HG02852 (cell line): ENCODE results near the gene FIGNL2.
"Not testable (repeated sequence)": the region's sequence is repeated elsewhere in the genome, so short reads cannot be mapped to it uniquely, and the experiment has no call there.

Source experiments
- ATAC-seq: cut with Tn5 transposase; IDR thresholded peaks from one replicate; pipeline ENCODE4 v1.9.1; 2021; ENCODE audit warnings: mild to moderate bottlenecking, moderate library complexity; ENCODE audit not compliant: unreplicated experiment

FIGNL2 gene

DNA sequence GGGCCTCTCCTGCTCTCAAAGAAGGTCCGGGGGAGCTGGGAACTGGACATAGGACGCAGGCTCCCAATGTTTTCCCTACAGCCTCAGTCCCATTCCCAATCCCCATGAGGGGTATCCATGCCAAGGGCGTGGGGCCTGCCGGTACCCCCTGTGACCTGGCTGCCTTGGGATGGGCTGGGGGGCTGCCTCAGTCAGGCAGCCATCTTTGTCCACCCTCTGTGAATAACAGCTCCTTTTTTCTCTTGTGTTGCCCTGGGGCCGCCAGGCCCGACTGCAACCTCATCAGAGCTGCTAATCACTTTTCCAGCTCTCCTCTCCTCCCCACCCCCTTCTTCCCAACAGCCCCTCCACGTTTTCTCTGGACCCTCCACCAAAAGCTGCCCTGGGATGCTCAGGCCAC, 11.2 kb downstream of the FIGNL2 start:
- no peak for ATAC-seq

- ATAC-seq, result no peak
Observed at GRCh38 chr12:51836827-51837173, 11.7 kb downstream of the FIGNL2 start.

GRCh38 chr12:51836041-51836826, 12.3 kb downstream of the FIGNL2 start:
- ATAC-seq, result no peak

GRCh38 chr12:51834411-51834810, 14.1 kb downstream of the FIGNL2 start:
- no peak for ATAC-seq

- no peak for ATAC-seq
Observed at GRCh38 chr12:51833448-51834227, 14.9 kb downstream of the FIGNL2 start.

GRCh38 chr12:51832354-51833107, 16.0 kb downstream of the FIGNL2 start:
- ATAC-seq, result no peak

- not testable (repeated sequence) for ATAC-seq
Observed at GRCh38 chr12:51831817-51832216, 16.7 kb downstream of the FIGNL2 start.

DNA sequence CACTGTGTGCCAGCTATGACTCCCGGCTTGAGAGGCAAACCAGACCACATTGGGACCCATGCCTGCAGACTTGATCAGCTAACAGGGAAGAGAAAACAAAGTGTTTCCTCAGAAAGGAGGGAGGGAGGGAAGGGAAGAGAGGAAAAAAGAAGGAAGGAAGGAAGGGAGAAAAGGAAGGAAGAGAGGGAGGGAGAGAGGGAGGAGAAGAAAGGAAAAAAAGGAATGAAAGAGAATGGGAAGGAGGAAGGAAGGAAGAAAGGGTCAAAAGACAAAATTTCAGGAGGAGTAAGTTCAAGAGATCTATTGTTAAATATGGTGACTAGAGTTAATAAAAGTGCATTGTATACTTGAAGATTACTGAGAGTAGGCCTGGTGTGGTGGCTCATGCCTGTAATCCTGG, 18.9 kb downstream of the FIGNL2 start:
- ATAC-seq, result no peak

- no peak for ATAC-seq
Observed at GRCh38 chr12:51829011-51829481, 19.5 kb downstream of the FIGNL2 start.

- ATAC-seq, result no peak
Observed at GRCh38 chr12:51827925-51828818, 20.3 kb downstream of the FIGNL2 start.

DNA sequence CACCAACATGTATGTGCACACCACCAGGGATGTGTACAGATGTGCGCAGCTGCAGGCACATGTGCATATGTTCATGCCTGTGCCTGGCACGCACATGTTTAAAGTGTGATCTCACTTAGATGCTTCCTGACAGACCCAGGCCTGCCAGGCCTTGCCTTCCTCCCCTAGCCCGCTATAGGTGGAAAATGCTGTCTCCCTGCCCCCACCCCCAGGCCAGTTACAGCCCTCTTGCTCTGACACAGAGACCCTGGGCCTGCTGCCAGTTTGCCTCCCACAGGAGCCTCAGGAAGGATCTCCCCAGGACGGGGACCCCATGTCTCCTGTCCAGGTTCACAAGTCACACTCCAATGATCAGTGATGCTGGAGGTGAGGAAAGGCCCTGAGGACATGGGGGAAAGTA, 21.6 kb downstream of the FIGNL2 start:
- ATAC-seq, result no peak

GRCh38 chr12:51825216-51825615, 23.3 kb downstream of the FIGNL2 start:
- ATAC-seq, result no peak

- no peak for ATAC-seq
Observed at GRCh38 chr12:51823875-51824565, 24.5 kb downstream of the FIGNL2 start.

DNA sequence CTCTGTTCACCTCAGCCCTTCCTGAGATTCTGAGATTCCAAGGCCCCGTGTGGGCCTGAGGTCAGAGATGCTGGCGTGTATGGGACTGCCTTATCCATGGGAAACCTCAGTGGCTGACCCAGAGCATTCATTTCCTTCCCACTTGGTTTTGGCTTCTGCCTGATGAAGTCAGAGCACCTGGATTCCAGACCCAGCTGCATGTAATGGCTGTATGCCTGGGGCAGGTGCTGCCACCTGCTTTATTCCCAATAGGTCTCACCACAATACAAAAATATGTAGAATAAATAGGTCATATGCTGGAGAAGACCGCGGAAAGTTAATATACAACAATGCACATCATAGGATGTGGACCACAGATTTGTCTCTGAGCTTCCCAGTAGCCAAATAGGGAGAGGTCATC, 25.6 kb downstream of the FIGNL2 start:
- ATAC-seq, result no peak

- no peak for ATAC-seq
Observed at GRCh38 chr12:51822261-51822616, 26.3 kb downstream of the FIGNL2 start.

- ATAC-seq, result no peak
Observed at GRCh38 chr12:51821440-51822260, 26.9 kb downstream of the FIGNL2 start.

GRCh38 chr12:51820526-51821439, 27.7 kb downstream of the FIGNL2 start:
- ATAC-seq, result no peak
